GM19372 (cell line): ENCODE results near the gene FARSB.

Source experiments
- ATAC-seq: cut with Tn5 transposase; IDR thresholded peaks from one replicate; pipeline ENCODE4 v1.9.1; 2021; ENCODE audit warnings: mild to moderate bottlenecking, low read depth, moderate library complexity; ENCODE audit not compliant: unreplicated experiment

FARSB gene

DNA sequence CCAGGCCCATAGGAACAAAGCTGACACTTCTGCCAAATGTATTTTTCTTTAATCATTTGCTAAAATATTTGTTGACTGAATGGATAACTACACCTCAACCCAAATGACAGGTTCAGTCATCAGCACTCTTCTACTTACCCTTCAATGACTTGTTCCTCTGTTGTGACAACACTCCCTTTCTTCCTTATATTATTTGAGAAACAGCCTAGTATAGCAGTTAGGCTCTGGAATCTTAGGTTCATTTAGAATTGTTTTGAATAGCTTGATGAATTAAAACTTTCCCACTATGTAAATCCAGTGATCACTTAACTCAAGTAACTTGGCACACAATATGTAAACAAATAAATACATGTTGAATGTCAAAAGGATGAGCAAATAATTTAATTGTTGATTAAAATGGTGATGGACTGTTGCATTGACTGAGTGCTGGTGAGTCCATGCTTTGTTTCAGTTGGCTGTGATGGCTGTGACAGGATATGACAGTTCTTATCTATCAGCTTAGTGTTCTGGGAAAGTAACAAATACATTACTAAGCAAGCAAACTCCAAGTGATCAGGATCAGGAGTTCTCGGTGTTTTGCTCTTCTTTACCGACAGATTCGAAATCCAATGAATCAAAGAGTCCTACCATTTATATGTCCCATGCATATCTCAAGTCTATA lies 12.7 kb upstream of the FARSB start:
- ATAC-seq = no peak

DNA sequence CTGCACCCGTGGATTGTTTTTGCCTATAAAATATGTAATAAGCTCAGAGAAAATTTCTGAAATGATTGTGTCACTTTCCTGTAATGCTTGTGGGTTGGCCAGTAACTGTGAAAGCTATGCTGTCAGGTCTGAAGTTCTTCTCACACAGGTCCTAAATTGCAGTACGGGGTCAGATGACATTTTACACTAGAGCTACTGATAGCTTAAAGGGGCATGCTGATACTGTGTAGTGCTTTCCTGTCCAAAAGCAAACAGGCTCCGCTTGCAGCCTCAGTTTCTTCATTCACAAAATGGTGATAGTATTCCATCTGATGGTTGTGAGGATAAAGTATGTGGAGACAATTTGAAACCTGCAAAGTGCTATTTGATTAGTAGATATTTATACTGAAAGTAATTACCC lies 7.6 kb upstream of the FARSB start:
- no peak for ATAC-seq

DNA sequence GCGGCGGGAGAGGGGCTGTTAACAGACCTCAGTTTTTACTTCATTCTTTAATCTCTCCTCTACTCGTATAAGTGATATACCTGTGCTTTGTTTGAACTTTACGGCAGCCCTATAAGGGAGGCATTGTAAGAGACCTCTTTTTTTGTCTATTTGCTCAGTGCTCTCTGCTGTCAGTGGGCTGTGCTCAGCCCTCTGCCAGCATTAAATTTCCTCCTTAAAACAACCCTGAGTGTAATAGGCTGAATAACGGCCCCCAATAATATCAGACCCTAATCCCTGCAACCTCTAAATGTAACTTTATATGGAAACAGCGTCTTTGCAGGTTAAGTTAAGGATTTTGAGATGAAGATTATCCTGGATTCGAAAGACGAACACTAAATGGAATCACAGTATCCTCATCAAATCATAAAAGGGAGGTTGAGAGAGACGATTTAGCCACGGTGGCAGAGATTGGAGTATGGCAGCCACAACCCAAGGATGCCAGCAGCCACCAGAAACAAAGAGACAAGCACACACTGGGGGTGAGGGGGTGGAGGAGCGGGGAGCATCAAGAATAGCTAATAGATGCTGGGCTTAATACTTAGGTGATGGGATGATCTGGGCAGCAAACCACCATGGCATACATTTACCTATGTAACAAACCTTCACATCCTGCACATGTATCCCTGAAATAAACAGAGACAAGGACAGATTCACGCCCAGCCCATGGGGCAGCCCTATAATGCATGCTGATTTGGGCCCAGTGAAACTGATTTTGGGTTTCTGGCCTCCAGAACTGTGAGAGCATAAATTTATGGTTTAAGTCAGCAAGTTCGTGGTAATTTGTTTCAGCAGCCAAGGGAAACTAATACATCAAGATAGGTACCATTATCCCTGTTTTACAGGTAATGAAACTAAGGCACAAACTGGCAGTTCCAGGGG lies 894 bp upstream of the FARSB start:
- peak; percentile 30 for ATAC-seq

DNA sequence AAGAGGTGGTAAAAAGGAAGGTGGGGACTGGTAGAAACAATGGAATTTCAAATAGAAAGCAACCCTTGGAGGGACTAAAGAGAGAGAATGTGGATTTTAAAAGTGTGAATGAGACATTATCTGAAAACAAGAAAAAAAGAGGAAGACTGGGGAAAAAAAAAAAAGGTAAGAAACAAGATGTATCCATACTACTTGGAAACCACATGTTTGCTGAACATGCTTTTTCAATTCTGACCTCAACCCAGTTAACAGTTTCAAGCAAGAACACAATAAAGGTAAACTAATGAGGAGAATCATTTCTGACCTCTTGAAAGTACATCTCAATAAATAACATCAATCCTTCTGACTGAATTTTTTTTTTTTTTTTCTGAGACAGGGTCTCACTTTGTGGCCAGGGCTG lies 2.6 kb downstream of the FARSB start:
- no peak for ATAC-seq

DNA sequence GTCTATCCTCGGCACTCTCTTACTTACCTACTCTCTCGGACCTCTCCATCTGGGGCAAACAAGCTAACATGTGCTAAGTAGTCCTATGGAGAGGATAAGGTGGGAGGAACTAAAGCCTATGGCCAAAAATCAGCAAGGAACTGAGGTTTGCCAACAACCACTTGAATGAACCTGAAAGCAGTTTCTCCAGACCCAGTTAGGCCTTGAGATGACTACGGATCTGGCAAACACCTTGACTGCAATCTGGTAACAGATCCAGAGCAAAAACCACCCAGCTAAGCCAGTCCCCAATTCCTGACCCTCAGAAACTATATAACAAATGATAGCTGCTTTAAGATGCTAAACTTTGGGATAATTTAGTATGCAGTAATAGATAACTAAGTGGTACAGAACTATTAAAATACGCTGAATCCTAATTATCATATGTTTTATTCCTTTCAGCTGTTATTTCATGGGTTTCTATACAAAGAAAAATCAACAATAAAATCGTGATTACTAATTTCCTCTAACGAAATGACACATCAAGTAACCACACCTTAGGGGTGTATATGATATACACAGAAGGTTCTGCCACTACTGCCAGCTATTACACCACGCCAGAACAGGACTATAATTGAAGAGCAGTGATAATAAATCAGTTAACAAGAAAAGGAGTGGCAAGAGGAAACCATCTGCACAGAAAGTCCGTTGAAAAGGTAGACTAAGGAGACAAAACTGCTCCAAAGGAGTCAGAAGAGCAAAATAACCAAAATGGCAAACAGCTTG lies 3.2 kb downstream of the FARSB start:
- no peak for ATAC-seq

DNA sequence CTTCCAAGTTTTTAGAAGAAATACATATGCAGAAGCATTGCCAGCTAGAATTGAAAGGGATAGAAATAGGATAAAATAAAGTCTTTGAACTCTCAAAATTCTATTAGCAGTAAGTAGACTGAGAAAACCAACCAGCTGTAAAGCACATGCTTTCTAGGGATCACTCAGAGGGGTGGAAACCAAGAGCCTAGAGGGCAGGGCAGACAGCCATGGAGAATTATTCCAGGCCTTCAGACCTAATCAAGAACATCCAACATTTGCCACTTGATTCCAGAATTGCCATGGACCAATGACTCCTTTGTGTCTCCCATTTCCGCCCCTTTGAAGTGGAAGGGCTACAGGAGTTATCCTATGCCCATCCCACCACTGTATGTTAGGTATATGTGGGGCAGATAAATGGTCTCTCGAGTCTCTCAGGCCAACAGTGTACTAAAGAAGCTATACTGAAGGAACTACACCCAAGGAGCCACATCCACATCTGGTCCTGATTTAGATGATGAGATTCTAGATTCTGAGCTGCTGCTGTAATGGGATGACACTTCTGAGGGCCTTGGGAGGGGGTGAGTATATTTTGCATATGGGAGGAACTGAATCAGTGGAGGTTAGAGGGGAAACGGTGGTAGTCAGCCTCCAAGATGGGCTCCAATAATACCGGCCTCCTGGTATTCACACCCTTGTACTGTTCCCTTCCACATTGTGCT lies 4.0 kb downstream of the FARSB start:
- no peak for ATAC-seq

- no peak for ATAC-seq
Measured at GRCh38 chr2:222649801-222650200, 6.1 kb downstream of the FARSB start.

GRCh38 chr2:222646008-222646407 lies 9.9 kb downstream of the FARSB start:
- ATAC-seq = no peak

GRCh38 chr2:222643134-222643533 lies 12.8 kb downstream of the FARSB start:
- no peak for ATAC-seq

DNA sequence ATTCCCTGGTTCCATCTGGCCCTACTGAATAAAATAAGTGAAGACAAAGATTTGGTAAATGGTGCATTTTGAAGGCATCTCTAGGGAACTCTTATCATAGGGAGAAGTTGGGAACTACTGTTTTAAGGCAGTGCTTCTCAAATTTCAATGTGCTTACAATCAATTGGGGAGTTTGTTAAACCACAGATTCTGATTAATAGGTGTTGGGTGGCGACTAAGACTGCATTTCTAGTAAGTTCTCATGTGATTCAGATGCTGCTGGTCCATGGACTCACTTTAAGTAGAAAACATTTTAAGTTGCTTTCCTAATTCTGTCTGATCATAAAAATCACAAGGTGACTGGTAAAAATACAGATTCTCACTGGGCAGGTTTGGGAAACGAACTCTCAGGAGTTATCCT lies 14.6 kb downstream of the FARSB start:
- ATAC-seq = no peak

DNA sequence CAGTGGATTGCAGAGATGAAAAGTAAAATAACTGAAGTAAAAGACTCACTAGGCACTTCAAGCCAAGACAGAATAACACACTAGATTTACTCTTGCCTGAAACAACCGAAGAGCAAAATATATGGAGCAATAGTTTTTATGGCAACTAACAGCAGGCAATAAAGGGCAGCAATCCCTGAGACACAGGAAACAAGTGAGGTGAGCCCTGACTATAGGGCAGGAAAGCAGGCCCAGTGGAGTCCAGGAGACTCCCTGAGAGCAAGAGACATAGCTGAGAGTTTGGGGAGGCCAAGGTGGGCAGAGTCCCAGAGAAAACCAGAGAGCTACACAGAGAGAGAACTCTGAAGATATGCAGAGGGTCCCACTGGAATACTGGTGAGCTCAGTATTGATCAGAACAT lies 18.8 kb downstream of the FARSB start:
- ATAC-seq = no peak

DNA sequence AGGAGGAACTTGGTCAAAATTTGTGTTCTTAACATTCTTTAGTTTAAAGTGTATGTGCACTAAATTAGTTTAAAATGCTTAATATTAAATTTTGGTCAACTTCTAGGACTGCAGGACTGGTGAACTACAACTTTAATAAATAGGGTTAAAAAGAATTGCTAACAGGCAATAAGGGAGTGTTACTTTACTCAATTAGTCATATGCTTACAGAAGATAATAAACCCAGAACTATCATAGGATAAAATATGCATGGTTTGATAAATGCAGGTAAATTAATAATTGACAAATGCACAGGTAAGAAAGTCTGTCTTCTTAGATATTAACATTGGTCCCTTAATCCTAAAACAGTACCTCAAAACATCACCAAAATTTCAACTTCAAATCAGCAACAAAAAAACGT lies 20.6 kb downstream of the FARSB start:
- no peak for ATAC-seq

GRCh38 chr2:222627764-222628163 lies 28.1 kb downstream of the FARSB start:
- ATAC-seq = no peak

DNA sequence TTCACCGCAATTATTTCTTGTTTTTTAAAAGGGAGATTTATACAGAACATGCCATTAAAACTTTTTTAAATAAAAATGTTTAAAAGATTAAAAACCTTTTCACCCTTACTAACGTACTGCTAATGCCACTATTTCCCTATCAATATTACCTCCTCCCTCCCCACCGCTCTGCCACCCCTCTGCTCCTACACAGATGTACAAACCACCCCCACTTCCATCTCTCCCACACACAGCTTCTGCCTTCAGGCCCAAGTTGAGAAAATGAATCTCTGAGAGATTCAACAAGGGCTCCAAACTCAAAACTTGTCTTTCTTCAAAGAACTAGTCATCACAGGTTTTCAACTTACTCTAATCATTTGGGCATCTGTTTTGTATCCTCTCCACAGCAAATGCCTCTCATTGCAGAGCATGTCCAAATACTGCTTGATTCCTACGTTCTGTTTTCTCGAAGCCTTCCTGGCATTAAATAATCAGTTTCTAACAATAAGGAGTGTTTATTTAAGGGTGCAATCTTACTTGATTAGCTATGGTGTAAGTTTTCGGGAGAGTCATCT lies 32.1 kb downstream of the FARSB start:
- ATAC-seq = no peak

GRCh38 chr2:222622910-222623309 lies 33.0 kb downstream of the FARSB start:
- no peak for ATAC-seq

GRCh38 chr2:222621893-222622292 lies 34.0 kb downstream of the FARSB start:
- no peak for ATAC-seq

DNA sequence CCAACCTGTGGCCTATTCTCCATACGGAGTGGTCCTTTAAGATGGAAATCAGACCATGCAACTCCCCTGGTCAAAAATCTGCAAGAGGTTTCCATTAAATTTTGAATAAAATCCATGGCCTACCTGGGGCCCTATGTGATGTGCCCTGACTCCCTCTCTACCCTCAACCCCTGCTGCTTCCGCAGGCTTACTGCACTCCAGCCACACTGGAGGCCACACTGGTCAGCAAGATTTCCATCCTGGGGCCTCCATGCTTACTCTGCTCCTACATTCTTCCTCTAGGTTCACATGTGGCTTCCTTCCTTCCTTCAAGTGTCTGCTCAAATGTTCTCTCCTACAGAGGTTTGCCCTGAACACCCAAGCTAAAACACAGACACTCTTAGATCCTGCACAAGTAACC lies 40.6 kb downstream of the FARSB start:
- no peak for ATAC-seq

GRCh38 chr2:222613715-222614331 lies 42.1 kb downstream of the FARSB start:
- peak; percentile 84 for ATAC-seq

- ATAC-seq = no peak
Measured at GRCh38 chr2:222611684-222612083, 44.2 kb downstream of the FARSB start.

GRCh38 chr2:222610746-222611145 lies 45.1 kb downstream of the FARSB start:
- ATAC-seq = no peak
